ENCODE results near the gene EXD2.
"Not testable (repeated sequence)": the region's sequence is repeated elsewhere in the genome, so short reads cannot be mapped to it uniquely, and the experiment has no call there.

The EXD2 gene

GRCh38 chr14:69154779-69155178, 36.5 kb upstream of the EXD2 start:
- H3K9me3 ChIP-seq (ENCODE audit: control insufficient read depth in 1 of 2, low read length in 2 of 2) = no peaks in the 10 kb centered on the region
- H3K4me1 ChIP-seq (ENCODE audit: control insufficient read depth in 1 of 2, insufficient read depth in 2 of 2, low read length in 2 of 2) = peaks cover 16 to 21% of the 10 kb centered on the region in 2 donors
- no peaks in the 10 kb centered on the region for H3K36me3 ChIP-seq (ENCODE audit: control insufficient read depth in 1 of 2, insufficient read depth in 2 of 2, low read length in 2 of 2)
- H3K9ac ChIP-seq (ENCODE audit: low read depth in 1 of 2, low read length in 2 of 2) = no peak overlapping the region
- H3K27ac ChIP-seq (ENCODE audit: low read depth, low read length) = no peak overlapping the region
- no peak overlapping the region for H3K4me3 ChIP-seq (ENCODE audit: low read depth in 1 of 2, low read length in 2 of 2)
- H3K27me3 ChIP-seq (ENCODE audit: control insufficient read depth in 1 of 2, insufficient read depth in 2 of 2, low read length in 2 of 2) = no peaks in the 10 kb centered on the region

DNA sequence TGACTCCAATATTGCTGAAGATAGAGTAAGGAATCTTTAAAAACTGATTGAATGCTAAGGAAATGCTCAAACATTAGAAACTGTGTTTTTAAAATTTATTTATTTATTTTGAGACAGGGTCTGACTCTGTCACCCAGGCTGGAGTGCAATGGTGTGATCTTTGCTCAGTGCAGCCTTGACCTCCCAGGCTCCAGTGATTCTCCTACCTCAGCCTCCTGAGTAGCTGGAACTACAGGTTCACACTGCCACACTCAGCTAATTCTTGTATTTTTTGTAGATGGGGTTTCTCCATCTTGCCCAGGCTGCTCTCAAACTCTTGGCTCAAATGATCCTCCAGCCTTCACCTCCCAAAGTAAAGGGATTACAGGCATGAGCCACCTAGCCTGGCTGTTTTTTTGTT, 35.1 kb upstream of the EXD2 start:
- Histone ChIP-seq H3K27ac (ENCODE audit: low read depth, low read length) (no peak overlapping the region), H3K4me1 (ENCODE audit: control insufficient read depth in 1 of 2, insufficient read depth in 2 of 2, low read length in 2 of 2) (peaks cover 4 to 7% of the 10 kb centered on the region in 2 donors)

GRCh38 chr14:69161590-69161989, 29.7 kb upstream of the EXD2 start:
- Histone ChIP-seq H3K36me3 (ENCODE audit: control insufficient read depth in 1 of 2, insufficient read depth in 2 of 2, low read length in 2 of 2) (no peaks in the 10 kb centered on the region), H3K4me3 (ENCODE audit: low read depth in 1 of 2, low read length in 2 of 2) (no peak overlapping the region), H3K9me3 (ENCODE audit: control insufficient read depth in 1 of 2, low read length in 2 of 2) (no peaks in the 10 kb centered on the region), H3K9ac (ENCODE audit: low read depth in 1 of 2, low read length in 2 of 2) (no peak overlapping the region), H3K27me3 (ENCODE audit: control insufficient read depth in 1 of 2, insufficient read depth in 2 of 2, low read length in 2 of 2) (no peaks in the 10 kb centered on the region), H3K4me1 (ENCODE audit: control insufficient read depth in 1 of 2, insufficient read depth in 2 of 2, low read length in 2 of 2) (no peaks in the 10 kb centered on the region), H3K27ac (ENCODE audit: low read depth, low read length) (no peak overlapping the region)

More for the DNA sequence above, 35.1 kb upstream of the EXD2 start:
- Histone ChIP-seq H3K9me3 (ENCODE audit: control insufficient read depth in 1 of 2, low read length in 2 of 2) (no peaks in the 10 kb centered on the region), H3K27me3 (ENCODE audit: control insufficient read depth in 1 of 2, insufficient read depth in 2 of 2, low read length in 2 of 2) (no peaks in the 10 kb centered on the region), H3K4me3 (ENCODE audit: low read depth in 1 of 2, low read length in 2 of 2) (no peak overlapping the region), H3K36me3 (ENCODE audit: control insufficient read depth in 1 of 2, insufficient read depth in 2 of 2, low read length in 2 of 2) (no peaks in the 10 kb centered on the region), H3K9ac (ENCODE audit: low read depth in 1 of 2, low read length in 2 of 2) (no peak overlapping the region)

- H3K9me3 ChIP-seq (ENCODE audit: control insufficient read depth in 1 of 2, low read length in 2 of 2); H3K36me3 ChIP-seq (ENCODE audit: control insufficient read depth in 1 of 2, insufficient read depth in 2 of 2, low read length in 2 of 2); H3K27me3 ChIP-seq (ENCODE audit: control insufficient read depth in 1 of 2, insufficient read depth in 2 of 2, low read length in 2 of 2); H3K27ac ChIP-seq (ENCODE audit: low read depth, low read length); H3K4me3 ChIP-seq (ENCODE audit: low read depth in 1 of 2, low read length in 2 of 2); H3K4me1 ChIP-seq (ENCODE audit: control insufficient read depth in 1 of 2, insufficient read depth in 2 of 2, low read length in 2 of 2); H3K9ac ChIP-seq (ENCODE audit: low read depth in 1 of 2, low read length in 2 of 2): not testable (repeated sequence)
Observed at GRCh38 chr14:69165787-69166186, 25.5 kb upstream of the EXD2 start.

GRCh38 chr14:69170839-69171238, 20.5 kb upstream of the EXD2 start:
- Histone ChIP-seq H3K4me1 (ENCODE audit: control insufficient read depth in 1 of 2, insufficient read depth in 2 of 2, low read length in 2 of 2) (no peaks in the 10 kb centered on the region), H3K36me3 (ENCODE audit: control insufficient read depth in 1 of 2, insufficient read depth in 2 of 2, low read length in 2 of 2) (no peaks in the 10 kb centered on the region), H3K9me3 (ENCODE audit: control insufficient read depth in 1 of 2, low read length in 2 of 2) (no peaks in the 10 kb centered on the region), H3K27ac (ENCODE audit: low read depth, low read length) (no peak overlapping the region), H3K9ac (ENCODE audit: low read depth in 1 of 2, low read length in 2 of 2) (no peak overlapping the region), H3K27me3 (ENCODE audit: control insufficient read depth in 1 of 2, insufficient read depth in 2 of 2, low read length in 2 of 2) (no peaks in the 10 kb centered on the region), H3K4me3 (ENCODE audit: low read depth in 1 of 2, low read length in 2 of 2) (no peak overlapping the region)

DNA sequence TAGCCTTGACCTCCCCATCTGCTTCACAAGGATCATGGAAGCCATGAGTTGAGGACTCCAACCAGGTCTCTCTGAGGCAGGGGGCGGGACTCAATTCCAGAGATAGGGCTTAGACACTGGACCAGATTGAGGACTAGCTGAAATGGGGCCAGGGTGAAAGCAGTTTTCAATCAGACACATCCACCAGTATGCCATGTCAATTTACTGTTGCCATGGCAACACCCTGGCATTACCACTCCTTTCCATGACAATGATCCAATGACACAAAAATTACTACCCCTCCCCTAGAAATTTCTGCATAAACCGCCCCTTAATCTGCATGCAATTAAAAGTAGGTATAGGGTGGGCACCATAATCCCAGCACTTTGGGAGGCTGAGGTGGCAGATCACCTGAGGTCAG, 19.7 kb upstream of the EXD2 start:
- Histone ChIP-seq H3K36me3 (ENCODE audit: control insufficient read depth in 1 of 2, insufficient read depth in 2 of 2, low read length in 2 of 2) (no peaks in the 10 kb centered on the region), H3K4me3 (ENCODE audit: low read depth in 1 of 2, low read length in 2 of 2) (no peak overlapping the region), H3K27me3 (ENCODE audit: control insufficient read depth in 1 of 2, insufficient read depth in 2 of 2, low read length in 2 of 2) (no peaks in the 10 kb centered on the region), H3K9ac (ENCODE audit: low read depth in 1 of 2, low read length in 2 of 2) (no peak overlapping the region), H3K9me3 (ENCODE audit: control insufficient read depth in 1 of 2, low read length in 2 of 2) (no peaks in the 10 kb centered on the region), H3K27ac (ENCODE audit: low read depth, low read length) (no peak overlapping the region), H3K4me1 (ENCODE audit: control insufficient read depth in 1 of 2, insufficient read depth in 2 of 2, low read length in 2 of 2) (no peaks in the 10 kb centered on the region)

DNA sequence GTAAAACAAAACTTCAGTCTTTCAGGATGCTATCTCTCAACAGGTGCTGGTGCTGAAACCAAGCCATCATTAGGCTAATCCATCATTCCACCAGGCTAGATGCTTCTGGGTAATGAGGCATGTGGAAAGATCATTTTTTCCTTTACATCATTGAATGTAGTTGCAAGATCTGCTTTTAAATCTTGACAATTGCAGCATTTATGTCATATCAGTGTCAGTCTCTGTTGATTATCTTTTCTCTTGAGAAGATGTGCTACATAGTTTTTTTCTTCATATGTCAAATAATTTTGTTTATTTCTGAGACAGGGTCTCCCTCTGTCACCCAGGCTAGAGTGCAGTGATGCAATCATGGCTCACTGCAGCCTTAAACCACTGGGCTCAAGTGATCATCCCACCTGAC, 16.2 kb upstream of the EXD2 start:
- no peak overlapping the region for H3K27ac ChIP-seq (ENCODE audit: low read depth, low read length)
- H3K9ac ChIP-seq (ENCODE audit: low read depth in 1 of 2, low read length in 2 of 2) = no peak overlapping the region
- H3K36me3 ChIP-seq (ENCODE audit: control insufficient read depth in 1 of 2, insufficient read depth in 2 of 2, low read length in 2 of 2) = no peaks in the 10 kb centered on the region
- no peaks in the 10 kb centered on the region for H3K9me3 ChIP-seq (ENCODE audit: control insufficient read depth in 1 of 2, low read length in 2 of 2)
- H3K4me1 ChIP-seq (ENCODE audit: control insufficient read depth in 1 of 2, insufficient read depth in 2 of 2, low read length in 2 of 2) = no peaks in the 10 kb centered on the region
- H3K4me3 ChIP-seq (ENCODE audit: low read depth in 1 of 2, low read length in 2 of 2) = no peak overlapping the region
- no peaks in the 10 kb centered on the region for H3K27me3 ChIP-seq (ENCODE audit: control insufficient read depth in 1 of 2, insufficient read depth in 2 of 2, low read length in 2 of 2)

DNA sequence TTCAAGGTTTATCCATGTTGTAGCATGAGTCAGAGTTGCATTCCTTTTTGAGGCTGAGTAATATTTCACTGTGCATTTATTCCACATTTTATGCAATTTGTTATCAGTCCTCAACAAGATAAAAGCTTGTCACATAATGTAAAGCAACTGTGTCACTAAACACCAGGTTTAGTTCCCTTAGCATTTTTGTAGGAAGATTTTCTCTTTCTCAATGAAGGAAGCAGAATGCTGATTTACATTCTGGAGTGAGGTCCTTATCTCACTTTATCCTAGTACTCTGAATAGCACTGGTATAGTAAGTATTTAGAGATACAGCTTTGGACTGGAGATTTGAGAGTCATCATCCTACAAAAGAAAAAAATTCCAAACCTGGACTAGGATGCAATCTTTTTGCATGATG, 9.8 kb upstream of the EXD2 start:
- H3K9ac ChIP-seq (ENCODE audit: low read depth in 1 of 2, low read length in 2 of 2) = no peak overlapping the region
- no peak overlapping the region for H3K27ac ChIP-seq (ENCODE audit: low read depth, low read length)
- H3K9me3 ChIP-seq (ENCODE audit: control insufficient read depth in 1 of 2, low read length in 2 of 2) = no peaks in the 10 kb centered on the region
- H3K36me3 ChIP-seq (ENCODE audit: control insufficient read depth in 1 of 2, insufficient read depth in 2 of 2, low read length in 2 of 2) = no peaks in the 10 kb centered on the region
- peaks cover 0 to 3% of the 10 kb centered on the region in 2 donors for H3K27me3 ChIP-seq (ENCODE audit: control insufficient read depth in 1 of 2, insufficient read depth in 2 of 2, low read length in 2 of 2)
- H3K4me3 ChIP-seq (ENCODE audit: low read depth in 1 of 2, low read length in 2 of 2) = no peak overlapping the region
- no peaks in the 10 kb centered on the region for H3K4me1 ChIP-seq (ENCODE audit: control insufficient read depth in 1 of 2, insufficient read depth in 2 of 2, low read length in 2 of 2)

- not testable (repeated sequence) for H3K4me3 ChIP-seq (ENCODE audit: low read depth in 1 of 2, low read length in 2 of 2); H3K9ac ChIP-seq (ENCODE audit: low read depth in 1 of 2, low read length in 2 of 2); H3K9me3 ChIP-seq (ENCODE audit: control insufficient read depth in 1 of 2, low read length in 2 of 2); H3K36me3 ChIP-seq (ENCODE audit: control insufficient read depth in 1 of 2, insufficient read depth in 2 of 2, low read length in 2 of 2); H3K27ac ChIP-seq (ENCODE audit: low read depth, low read length); H3K4me1 ChIP-seq (ENCODE audit: control insufficient read depth in 1 of 2, insufficient read depth in 2 of 2, low read length in 2 of 2); H3K27me3 ChIP-seq (ENCODE audit: control insufficient read depth in 1 of 2, insufficient read depth in 2 of 2, low read length in 2 of 2)
Observed at GRCh38 chr14:69182580-69182979, 8.7 kb upstream of the EXD2 start.

DNA sequence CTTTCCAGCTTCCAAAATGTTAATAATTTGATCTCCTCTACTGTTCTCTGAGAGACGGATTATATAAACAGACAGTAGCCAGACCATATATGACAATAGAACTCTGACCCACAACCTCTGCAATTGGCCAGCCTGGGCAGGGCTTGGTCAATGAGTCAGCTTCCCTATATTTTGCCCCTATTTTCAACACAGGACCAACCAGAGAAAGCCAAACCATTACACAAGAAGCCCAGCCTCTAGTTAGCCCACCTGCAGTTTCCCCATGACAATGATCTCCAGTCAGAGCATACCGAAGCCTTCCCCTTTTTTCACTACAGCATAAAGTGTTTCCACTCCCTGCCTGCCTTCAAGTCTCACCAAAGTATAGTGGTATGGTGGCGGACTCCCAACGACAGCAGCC, 7.6 kb upstream of the EXD2 start:
- Histone ChIP-seq H3K4me1 (ENCODE audit: control insufficient read depth in 1 of 2, insufficient read depth in 2 of 2, low read length in 2 of 2) (no peaks in the 10 kb centered on the region), H3K27ac (ENCODE audit: low read depth, low read length) (no peak overlapping the region), H3K36me3 (ENCODE audit: control insufficient read depth in 1 of 2, insufficient read depth in 2 of 2, low read length in 2 of 2) (no peaks in the 10 kb centered on the region), H3K27me3 (ENCODE audit: control insufficient read depth in 1 of 2, insufficient read depth in 2 of 2, low read length in 2 of 2) (peaks cover 0 to 3% of the 10 kb centered on the region in 2 donors), H3K9me3 (ENCODE audit: control insufficient read depth in 1 of 2, low read length in 2 of 2) (no peaks in the 10 kb centered on the region), H3K9ac (ENCODE audit: low read depth in 1 of 2, low read length in 2 of 2) (no peak overlapping the region), H3K4me3 (ENCODE audit: low read depth in 1 of 2, low read length in 2 of 2) (no peak overlapping the region)

DNA sequence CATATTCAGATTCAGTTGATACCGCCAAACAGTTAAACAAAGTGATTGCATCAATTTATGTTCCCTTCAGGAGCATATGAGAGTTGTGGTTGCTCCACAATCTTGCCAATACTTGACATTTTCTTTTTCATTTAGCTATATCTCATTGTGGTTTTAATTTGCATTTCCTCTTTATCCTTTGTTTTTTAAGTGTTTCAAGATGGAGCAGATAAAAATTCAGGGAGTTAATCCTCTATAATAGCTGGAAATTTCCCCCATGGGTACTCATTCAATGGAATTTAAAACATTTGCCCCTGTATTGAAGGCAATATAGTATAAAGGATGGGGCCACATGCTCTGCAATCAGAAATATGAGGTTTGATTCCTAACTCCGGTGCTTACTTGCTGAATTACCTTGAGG, 1.1 kb upstream of the EXD2 start:
- Histone ChIP-seq H3K36me3 (ENCODE audit: control insufficient read depth in 1 of 2, insufficient read depth in 2 of 2, low read length in 2 of 2) (no peaks in the 10 kb centered on the region), H3K27ac (ENCODE audit: low read depth, low read length) (no peak overlapping the region), H3K9ac (ENCODE audit: low read depth in 1 of 2, low read length in 2 of 2) (no peak overlapping the region), H3K9me3 (ENCODE audit: control insufficient read depth in 1 of 2, low read length in 2 of 2) (no peaks in the 10 kb centered on the region), H3K4me3 (ENCODE audit: low read depth in 1 of 2, low read length in 2 of 2) (no peak overlapping the region), H3K27me3 (ENCODE audit: control insufficient read depth in 1 of 2, insufficient read depth in 2 of 2, low read length in 2 of 2) (peaks cover 0 to 3% of the 10 kb centered on the region in 2 donors), H3K4me1 (ENCODE audit: control insufficient read depth in 1 of 2, insufficient read depth in 2 of 2, low read length in 2 of 2) (peaks cover 0 to 3% of the 10 kb centered on the region in 2 donors)

Measured in duodenal mucosa (tissue), 2 donors.